PC-3 (cell line): ENCODE measurements around the gene CASKIN2. TPM values are rescaled to one million over a fixed set of nuclear protein-coding genes. Genes with fewer than 3 reads are reported as not detected.

ENCODE experiments used
- ATAC-seq: fragments of 200-7000 bp; cut with Tn5 transposase; 2 replicates; pipeline ENCODE4 v1.9.1; 2020; ENCODE audit warnings: mild to moderate bottlenecking, moderate library complexity
- BruUV-seq: library from RNA; stranded (reverse); fragments of 400-500 nt; replicated peaks from 2 replicates; lab custom pipeline; 2021; lab: Mats Ljungman, UMichigan
- CTCF ChIA-PET: fragments of 300-600 bp; sonication (Branson Sonifier 250); formaldehyde crosslinking; loops from one replicate; lab custom pipeline; 2022; ENCODE audit warnings: antibody characterized with exemption; lab: Charles Lee
- POLR2A ChIA-PET: fragments of 300-600 bp; sonication (Branson Sonifier 250); formaldehyde crosslinking; loops from one replicate; lab custom pipeline; 2022; ENCODE audit warnings: antibody characterized with exemption; ENCODE audit not compliant: unreplicated experiment; lab: Charles Lee
- DNase-seq: peaks from one replicate; pipeline ENCODE4 v3.0.0-alpha.2; 2015
- H2AFZ ChIP-seq: fragments of 300-600 bp; sonication (generic); 2 replicates; pipeline ENCODE4 v1.6.0; 2016; ENCODE audit warnings: antibody characterized with exemption, low read length
- H3F3A ChIP-seq: fragments of 300-600 bp; sonication (generic); one replicate; pipeline ENCODE4 v1.6.0; 2017; ENCODE audit warnings: antibody characterized with exemption, low read length, control low read depth, mild to moderate bottlenecking; ENCODE audit not compliant: unreplicated experiment
- H3K27ac ChIP-seq: fragments of 300-600 bp; sonication (generic); 2 replicates; pipeline ENCODE4 v1.5.1; 2016; ENCODE audit warnings: mild to moderate bottlenecking, low read length
- H3K27me3 ChIP-seq: fragments of 300-600 bp; sonication (generic); 2 replicates; pipeline ENCODE4 v1.6.1; 2016; ENCODE audit warnings: low read length, mixed read lengths
- H3K36me3 ChIP-seq: fragments of 300-600 bp; sonication (generic); 2 replicates; pipeline ENCODE4 v1.6.1; 2016; ENCODE audit warnings: low read depth, mixed run types, low read length, mixed read lengths
- H3K4me1 ChIP-seq: fragments of 300-600 bp; sonication (generic); 2 replicates; pipeline ENCODE4 v1.5.1; 2016; ENCODE audit warnings: low read length; ENCODE audit not compliant: insufficient read depth
- H3K4me2 ChIP-seq: fragments of 300-600 bp; sonication (generic); 2 replicates; pipeline ENCODE4 v1.6.0; 2016; ENCODE audit warnings: low read length
- H3K4me3 ChIP-seq: fragments of 300-600 bp; sonication (generic); 2 replicates; pipeline ENCODE4 v1.5.1; 2016; ENCODE audit warnings: mild to moderate bottlenecking, low read length, mixed read lengths
- H3K79me2 ChIP-seq: fragments of 300-600 bp; sonication (generic); 2 replicates; pipeline ENCODE4 v1.6.1; 2017; ENCODE audit warnings: low read length, mixed read lengths
- H3K9ac ChIP-seq: fragments of 300-600 bp; sonication (generic); 2 replicates; pipeline ENCODE4 v1.6.0; 2016; ENCODE audit warnings: mild to moderate bottlenecking, low read length
- H3K9me2 ChIP-seq: fragments of 300-600 bp; sonication (generic); replicated peaks from 2 replicates; pipeline ENCODE4 v1.6.1; 2016; ENCODE audit warnings: mixed run types, low read length, mixed read lengths
- H3K9me3 ChIP-seq: fragments of 300-600 bp; sonication (generic); 2 replicates; pipeline ENCODE4 v1.6.1; 2016; ENCODE audit warnings: low read length, mixed read lengths
- H4K20me1 ChIP-seq: fragments of 300-600 bp; sonication (generic); 2 replicates; pipeline ENCODE4 v1.6.1; 2016; ENCODE audit warnings: low read length, mixed read lengths
- EZH2 ChIP-seq: fragments of 300-600 bp; sonication (generic); IDR thresholded peaks from one replicate; pipeline ENCODE4 v1.6.1; 2017; ENCODE audit warnings: antibody characterized with exemption, mild to moderate bottlenecking, low read length; ENCODE audit not compliant: unreplicated experiment
- EZH2phosphoT487 ChIP-seq: fragments of 300-600 bp; sonication (generic); IDR thresholded peaks from 2 replicates; pipeline ENCODE4 v1.6.1; 2018; ENCODE audit warnings: mild to moderate bottlenecking, antibody characterized with exemption, low read length, borderline replicate concordance
- intact Hi-C: fragments of 100-400 bp; cut with micrococcal nuclease; formaldehyde crosslinking; loops from 2 replicates; pipeline ENCODE4 v1.9.0; 2023
- total RNA-seq: library from RNA; depleted of rRNA; stranded (reverse); fragments of >200 nt; gene quantifications from 2 replicates; pipeline ENCODE4 v1.2.3, GENCODE V29; 2014
- TF ChIP-seq, protein P1 (sequence below): fragments of 300-600 bp; sonication (generic); conservative IDR thresholded peaks from 2 replicates; pipeline ENCODE4 v1.5.1; 2017; ENCODE audit warnings: antibody characterized with exemption, low read depth, mild to moderate bottlenecking, low read length

Gene CASKIN2
- total RNA-seq, 1 experiment from 2014 or later, result 22.0 TPM

- H3F3A ChIP-seq, result no peaks in the 10 kb centered on the region
- H3K27me3 ChIP-seq, result no peaks in the 10 kb centered on the region
- H3K79me2 ChIP-seq, result no peaks in the 10 kb centered on the region
- ChIA-PET POLR2A (interaction anchor here (0.7 kb wide), 1 partner anchor 1124 kb away, joined by 4 read pairs; no protein-coding TSS in a partner anchor), CTCF (no interaction called here)
- H3K9me3 ChIP-seq, result no peaks in the 10 kb centered on the region
- intact Hi-C loops, result loop anchor here (2.0 kb wide), 1 partner anchor 45 kb away; the partner anchor contains the start of gene TSEN54
- peaks cover 40% of the 10 kb centered on the region for H3K4me1 ChIP-seq
- ATAC-seq, result peak; percentile 55
- H2AFZ ChIP-seq, result no peak overlapping the region
- H3K9ac ChIP-seq, result no peak overlapping the region
- H4K20me1 ChIP-seq, result 0 out of 2 replicates have a peak, but pooled peaks cover 4% of the 10 kb centered on the region
- H3K9me2 ChIP-seq, result no peaks in the 10 kb centered on the region
- H3K4me2 ChIP-seq, result peak overlapping the region; percentile 9; the same call in 1 of the 2 replicates
- TF ChIP-seq EZH2phosphoT487 (no peak), EZH2 (no peak)
- TF ChIP-seq, protein P1, sequence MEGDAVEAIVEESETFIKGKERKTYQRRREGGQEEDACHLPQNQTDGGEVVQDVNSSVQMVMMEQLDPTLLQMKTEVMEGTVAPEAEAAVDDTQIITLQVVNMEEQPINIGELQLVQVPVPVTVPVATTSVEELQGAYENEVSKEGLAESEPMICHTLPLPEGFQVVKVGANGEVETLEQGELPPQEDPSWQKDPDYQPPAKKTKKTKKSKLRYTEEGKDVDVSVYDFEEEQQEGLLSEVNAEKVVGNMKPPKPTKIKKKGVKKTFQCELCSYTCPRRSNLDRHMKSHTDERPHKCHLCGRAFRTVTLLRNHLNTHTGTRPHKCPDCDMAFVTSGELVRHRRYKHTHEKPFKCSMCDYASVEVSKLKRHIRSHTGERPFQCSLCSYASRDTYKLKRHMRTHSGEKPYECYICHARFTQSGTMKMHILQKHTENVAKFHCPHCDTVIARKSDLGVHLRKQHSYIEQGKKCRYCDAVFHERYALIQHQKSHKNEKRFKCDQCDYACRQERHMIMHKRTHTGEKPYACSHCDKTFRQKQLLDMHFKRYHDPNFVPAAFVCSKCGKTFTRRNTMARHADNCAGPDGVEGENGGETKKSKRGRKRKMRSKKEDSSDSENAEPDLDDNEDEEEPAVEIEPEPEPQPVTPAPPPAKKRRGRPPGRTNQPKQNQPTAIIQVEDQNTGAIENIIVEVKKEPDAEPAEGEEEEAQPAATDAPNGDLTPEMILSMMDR, result no peak; the same call in 1 of the 2 replicates
- H3K27ac ChIP-seq, result no peak overlapping the region
- peak; percentile 73 for DNase-seq
- no peak overlapping the region for H3K4me3 ChIP-seq
- no TSS peak for BruUV-seq
- H3K36me3 ChIP-seq, result peaks cover 13% of the 10 kb centered on the region; the same call in 1 of the 2 replicates
These were observed 46.7 kb upstream of the CASKIN2 start for GRCh38 chr17:75561927-75562603.

DNA sequence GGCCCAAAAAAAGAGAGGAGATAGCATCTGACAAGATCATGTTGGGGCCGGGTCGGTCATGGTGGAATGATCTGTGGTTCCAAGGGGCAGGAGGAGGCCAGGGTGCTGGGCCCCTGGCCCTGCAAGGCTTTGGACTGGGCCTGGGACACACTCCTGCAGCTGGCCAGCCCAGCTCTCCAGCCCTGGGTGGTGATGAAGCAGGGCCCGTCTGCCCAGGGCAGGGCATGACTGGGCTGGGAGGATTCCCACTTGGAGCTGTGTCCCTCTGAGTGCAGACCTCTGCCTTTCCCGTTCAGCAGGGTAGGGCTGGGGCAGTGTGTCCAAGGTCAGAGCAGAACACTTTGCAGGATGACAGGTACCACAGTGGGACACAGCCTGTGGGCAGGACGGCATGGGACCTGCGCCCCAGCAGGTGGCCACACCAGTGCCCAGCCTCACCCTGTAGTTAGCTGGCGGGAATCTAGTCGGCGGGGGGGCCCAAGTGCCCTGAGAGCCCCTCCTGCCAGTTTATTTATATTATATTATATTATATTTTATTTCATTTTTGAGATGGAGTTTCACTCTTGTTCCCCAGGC is 44.7 kb upstream of the CASKIN2 start:
- Histone ChIP-seq H3K9me2 (no peaks in the 10 kb centered on the region), H3F3A (no peaks in the 10 kb centered on the region), H3K9ac (no peak overlapping the region), H3K36me3 (peaks cover 9% of the 10 kb centered on the region; the same call in 1 of the 2 replicates), H3K27ac (no peak overlapping the region), H4K20me1 (no peaks in the 10 kb centered on the region), H3K4me3 (no peak overlapping the region), H3K4me2 (no peak overlapping the region), H3K4me1 (peaks cover 43% of the 10 kb centered on the region), H3K27me3 (no peaks in the 10 kb centered on the region), H2AFZ (no peak overlapping the region), H3K79me2 (no peaks in the 10 kb centered on the region), H3K9me3 (no peaks in the 10 kb centered on the region)
- TF ChIP-seq, protein P1, result no peak
- TF ChIP-seq EZH2phosphoT487, result no peak
- TF ChIP-seq EZH2, result no peak
- ChIA-PET POLR2A (no interaction called here), CTCF (interaction anchor here (0.6 kb wide), 2 partner anchors 33 to 35 kb away, joined by 3 to 12 read pairs; no protein-coding TSS in a partner anchor)
- no peak for DNase-seq
- no TSS peak for BruUV-seq
- ATAC-seq, result no peak; the same call in 1 of the 2 replicates
- intact Hi-C loops, result no loop called here
